ENCODE measurements around the gene AAMP. TPM values are rescaled to one million over a fixed set of nuclear protein-coding genes. Genes with fewer than 3 reads are reported as not detected.

AAMP gene
- total RNA-seq, 2 experiments from 2014 or later = 68.7 to 97.0 TPM

DNA sequence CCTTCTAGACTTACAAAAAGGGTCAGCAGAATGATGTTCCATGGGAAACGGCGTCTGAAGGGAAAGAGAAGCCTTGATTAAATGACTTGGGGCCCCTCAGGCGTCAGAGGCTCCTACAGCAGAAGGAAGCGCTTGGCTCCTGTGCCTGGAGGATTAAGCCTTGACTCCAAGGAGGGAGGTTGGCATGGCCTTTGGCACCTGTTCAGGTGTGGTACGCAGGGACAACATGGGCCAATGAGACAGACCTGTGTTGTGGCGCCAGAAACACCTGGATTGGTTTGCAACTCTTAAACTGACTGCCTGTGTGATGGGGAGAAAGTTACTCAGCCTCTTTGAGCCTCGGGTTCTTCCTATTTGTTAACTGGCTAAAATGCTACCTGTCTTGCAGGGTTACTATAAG is 8.0 kb upstream of the AAMP start:
- ChIA-PET CTCF (ENCODE audit: unreplicated experiment) (interaction anchor here (0.6 kb wide), 1 partner anchor 166 kb away, joined by 4 read pairs; no protein-coding TSS in a partner anchor), POLR2A (no interaction called here)
- Histone ChIP-seq H3K4me2 (ENCODE audit: low read length) (no peak overlapping the region), H3K27ac (ENCODE audit: low read depth, low read length, poor library complexity, severe bottlenecking) (no peak overlapping the region), H3K36me3 (ENCODE audit: insufficient read depth, low read length) (peaks cover 86% of the 10 kb centered on the region), H3K9me2 (ENCODE audit: insufficient read depth, low read length) (no peaks in the 10 kb centered on the region), H2AFZ (ENCODE audit: low read length) (no peak overlapping the region), H3K4me3 (ENCODE audit: low read depth, low read length, poor library complexity, severe bottlenecking) (no peak overlapping the region), H3K79me2 (ENCODE audit: insufficient read depth, low read depth, low read length) (no peaks in the 10 kb centered on the region), H4K20me1 (ENCODE audit: insufficient read depth, low read length) (no peaks in the 10 kb centered on the region), H3K9me3 (ENCODE audit: low read length) (no peaks in the 10 kb centered on the region), H3K4me1 (ENCODE audit: insufficient read depth, low read length, poor library complexity, severe bottlenecking) (peaks cover 4% of the 10 kb centered on the region)
- no TSS peak for BruUV-seq (replicated peaks)
- TF ChIP-seq CTCF (conservative IDR thresholded peaks at IDR 0.05; ENCODE audit: low read length) = no peak
- TF ChIP-seq EZH2phosphoT487 (IDR thresholded peaks at IDR 0.05; ENCODE audit: borderline replicate concordance, low read depth, low read length) = no peak
- no peak for DNase-seq (ENCODE audit: low spot score)
- intact Hi-C loops (cut with micrococcal nuclease; ENCODE audit: unreplicated experiment) = no loop called here

- ChIA-PET CTCF (ENCODE audit: unreplicated experiment) (no interaction called here), POLR2A (interaction anchor here (1.9 kb wide), 1 partner anchor 13 kb away, joined by 6 read pairs; no protein-coding TSS in a partner anchor)
- no peak overlapping the region for H2AFZ ChIP-seq (ENCODE audit: low read length)
- no peak overlapping the region for H3K27ac ChIP-seq (ENCODE audit: low read depth, low read length, poor library complexity, severe bottlenecking)
- no peaks in the 10 kb centered on the region for H3K9me2 ChIP-seq (ENCODE audit: insufficient read depth, low read length)
- peaks cover 11% of the 10 kb centered on the region for H3K4me1 ChIP-seq (ENCODE audit: insufficient read depth, low read length, poor library complexity, severe bottlenecking)
- DNase-seq (ENCODE audit: low spot score) = no peak
- intact Hi-C loops (cut with micrococcal nuclease; ENCODE audit: unreplicated experiment) = no loop called here
- peaks cover 1% of the 10 kb centered on the region; the same call in 1 of the 2 replicates for H3K79me2 ChIP-seq (ENCODE audit: insufficient read depth, low read depth, low read length)
- no peaks in the 10 kb centered on the region for H3K9me3 ChIP-seq (ENCODE audit: low read length)
- 0 out of 2 replicates have a peak, but pooled peaks have one; percentile 26 for TF ChIP-seq CTCF (conservative IDR thresholded peaks at IDR 0.05; ENCODE audit: low read length)
- TF ChIP-seq EZH2phosphoT487 (IDR thresholded peaks at IDR 0.05; ENCODE audit: borderline replicate concordance, low read depth, low read length) = no peak
- BruUV-seq (replicated peaks) = no TSS peak
- no peak overlapping the region for H3K4me2 ChIP-seq (ENCODE audit: low read length)
- no peaks in the 10 kb centered on the region for H4K20me1 ChIP-seq (ENCODE audit: insufficient read depth, low read length)
- H3K36me3 ChIP-seq (ENCODE audit: insufficient read depth, low read length) = peaks cover 83% of the 10 kb centered on the region
- H3K4me3 ChIP-seq (ENCODE audit: low read depth, low read length, poor library complexity, severe bottlenecking) = no peak overlapping the region
These were observed 7.2 kb upstream of the AAMP start for GRCh38 chr2:218276986-218277755.
